Thyroid gland (tissue), 4 donors: ENCODE results near the gene HJV. TPM values are rescaled to one million over a fixed set of nuclear protein-coding genes. Genes with fewer than 3 reads are reported as not detected.
A peak's percentile ranks its signal among the peaks of the same experiment; 100 is the strongest.

Experiments used
- DNase-seq, 2 donors: peaks; one replicate each; pipeline ENCODE4 v3.0.0-alpha.2; 2019
- H3K27ac ChIP-seq, 3 donors: fragments of 200-600 bp; sonication (generic); 1 replicate in 2 of 3; 2 replicates in 1 of 3; pipeline ENCODE4 v1.5.1; 2016 to 2019; ENCODE audit warnings: mild to moderate bottlenecking in 1 of 3, moderate library complexity in 1 of 3
- H3K27me3 ChIP-seq: fragments of 200-600 bp; sonication (generic); one replicate; pipeline ENCODE4 v1.5.1; 2019
- H3K36me3 ChIP-seq, 2 donors: fragments of 200-600 bp; sonication (generic); one replicate each; pipeline ENCODE4 v1.5.1; 2016 to 2019
- H3K4me1 ChIP-seq, 2 donors: fragments of 200-600 bp; sonication (generic); one replicate each; pipeline ENCODE4 v1.5.1; 2017 to 2019
- H3K4me3 ChIP-seq, 3 donors: fragments of 200-600 bp; sonication (generic); replicated peaks in 1 of 3; 1 replicate in 2 of 3; 2 replicates in 1 of 3; pipeline ENCODE4 v1.5.1; 2016; ENCODE audit warnings: mild to moderate bottlenecking in 1 of 3
- H3K9me3 ChIP-seq: fragments of 200-600 bp; sonication (generic); one replicate; pipeline ENCODE4 v1.5.1; 2017
- POLR2A ChIP-seq, 2 donors: fragments of 450-650 bp; IDR thresholded peaks; one replicate each; pipeline ENCODE4 v1.6.1; 2017; ENCODE audit warnings: antibody characterized with exemption in 2 of 2, mild to moderate bottlenecking in 2 of 2, moderate library complexity in 1 of 2
- WGBS, 2 donors: methylation state at CpG; one replicate each; pipeline ENCODE4 v1.1.5; 2017; 5-methylcytosine and 5-hydroxymethylcytosine counted together
- intact Hi-C: fragments of 100-400 bp; cut with DNase I; formaldehyde crosslinking; loops from one replicate; pipeline ENCODE4 v1.15.1; 2023
- total RNA-seq, 4 donors: library from RNA; depleted of rRNA; stranded (reverse); fragments of >200 nt; gene quantifications; one replicate each; pipeline ENCODE4 v1.2.3, GENCODE V29; 2016
- TF ChIP-seq, protein P1 (sequence below), 6 experiments: fragments of 200-600 bp in 3 of 6; fragments of 450-650 bp in 3 of 6; sonication (generic) in 3 of 6; IDR thresholded peaks; one replicate each; pipeline ENCODE4 v1.5.1; 2016 to 2019; ENCODE audit warnings: antibody characterized with exemption in 6 of 6, mild to moderate bottlenecking in 2 of 6, inconsistent platforms in 1 of 6, moderate library complexity in 1 of 6

Gene HJV
- total RNA-seq, 4 donors from 2014 or later: not detected

GRCh38 chr1:145997016-145997717 is 24.4 kb downstream of the HJV start:
- peaks cover 36 to 40% of the 10 kb centered on the region in 2 donors for H3K36me3 ChIP-seq
- WGBS, 2 donors: 22 to 35% methylated on average over 12 of the region's 12 CpGs
- H3K9me3 ChIP-seq: no peaks in the 10 kb centered on the region
- H3K4me1 ChIP-seq: peaks cover 33 to 39% of the 10 kb centered on the region in 2 donors
- TF ChIP-seq, protein P1, sequence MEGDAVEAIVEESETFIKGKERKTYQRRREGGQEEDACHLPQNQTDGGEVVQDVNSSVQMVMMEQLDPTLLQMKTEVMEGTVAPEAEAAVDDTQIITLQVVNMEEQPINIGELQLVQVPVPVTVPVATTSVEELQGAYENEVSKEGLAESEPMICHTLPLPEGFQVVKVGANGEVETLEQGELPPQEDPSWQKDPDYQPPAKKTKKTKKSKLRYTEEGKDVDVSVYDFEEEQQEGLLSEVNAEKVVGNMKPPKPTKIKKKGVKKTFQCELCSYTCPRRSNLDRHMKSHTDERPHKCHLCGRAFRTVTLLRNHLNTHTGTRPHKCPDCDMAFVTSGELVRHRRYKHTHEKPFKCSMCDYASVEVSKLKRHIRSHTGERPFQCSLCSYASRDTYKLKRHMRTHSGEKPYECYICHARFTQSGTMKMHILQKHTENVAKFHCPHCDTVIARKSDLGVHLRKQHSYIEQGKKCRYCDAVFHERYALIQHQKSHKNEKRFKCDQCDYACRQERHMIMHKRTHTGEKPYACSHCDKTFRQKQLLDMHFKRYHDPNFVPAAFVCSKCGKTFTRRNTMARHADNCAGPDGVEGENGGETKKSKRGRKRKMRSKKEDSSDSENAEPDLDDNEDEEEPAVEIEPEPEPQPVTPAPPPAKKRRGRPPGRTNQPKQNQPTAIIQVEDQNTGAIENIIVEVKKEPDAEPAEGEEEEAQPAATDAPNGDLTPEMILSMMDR (IDR thresholded peaks at IDR 0.05): no peak
- no peak for TF ChIP-seq POLR2A (IDR thresholded peaks at IDR 0.05)
- DNase-seq: peak in 1 of 2 donors; percentile 34
- no peaks in the 10 kb centered on the region for H3K27me3 ChIP-seq
- peak overlapping the region; percentile 7 to 82 (median 63) for H3K4me3 ChIP-seq
- intact Hi-C loops: no loop called here
- peak overlapping the region; percentile 92 to 96 (median 94) for H3K27ac ChIP-seq

DNA sequence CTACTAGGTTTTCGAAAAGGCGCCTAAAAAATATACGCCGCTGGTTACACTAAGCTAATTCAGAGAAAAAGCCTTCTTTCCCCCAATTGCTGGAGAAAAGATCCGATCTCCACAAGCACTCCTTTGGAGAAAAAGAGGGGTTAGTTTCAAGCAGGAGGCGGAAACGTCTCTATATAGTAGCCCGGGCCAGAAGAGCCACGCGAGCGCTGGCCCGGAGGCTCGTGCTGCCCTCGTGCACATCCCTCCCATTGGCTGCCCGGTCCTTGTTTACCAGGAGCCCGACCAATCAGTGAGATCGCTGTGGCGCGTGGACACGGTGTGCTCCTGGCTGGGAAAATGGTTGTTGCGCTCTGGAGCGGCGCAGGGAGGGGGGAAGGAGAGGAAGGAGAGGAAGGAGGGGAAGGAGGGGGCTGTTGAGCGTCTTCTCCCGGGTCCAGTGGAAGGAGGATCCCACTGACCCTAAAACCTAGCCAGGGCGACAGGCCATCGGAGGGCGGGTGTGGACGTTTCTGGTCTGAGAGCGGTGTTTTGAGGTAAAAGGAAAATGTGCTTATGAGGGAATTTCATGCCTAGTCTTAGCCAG is 25.0 kb downstream of the HJV start, which contains the start of gene TXNIP:
TXNIP (minus strand) TSS at position 147 of the 583 bp plus-strand sequence. CDS start 313 bp downstream, outside the sequence.
- WGBS, 2 donors: 0 to 1% methylated on average over 25 to 30 of the region's 30 CpGs
- TF ChIP-seq, protein P1 (IDR thresholded peaks at IDR 0.05): no peak
- peak; percentile 90 to 99 for TF ChIP-seq POLR2A (IDR thresholded peaks at IDR 0.05)
- Histone ChIP-seq H3K4me1 (peaks cover 29 to 40% of the 10 kb centered on the region in 2 donors), H3K27me3 (no peaks in the 10 kb centered on the region), H3K36me3 (peaks cover 40 to 44% of the 10 kb centered on the region in 2 donors), H3K27ac (peak within 1 kb of the TSS; percentile 94 to 96 (median 95)), H3K9me3 (no peaks in the 10 kb centered on the region), H3K4me3 (peak within 1 kb of the TSS; percentile 31 to 97 (median 82))
- DNase-seq: peak; percentile 99
- intact Hi-C loops: no loop called here

DNA sequence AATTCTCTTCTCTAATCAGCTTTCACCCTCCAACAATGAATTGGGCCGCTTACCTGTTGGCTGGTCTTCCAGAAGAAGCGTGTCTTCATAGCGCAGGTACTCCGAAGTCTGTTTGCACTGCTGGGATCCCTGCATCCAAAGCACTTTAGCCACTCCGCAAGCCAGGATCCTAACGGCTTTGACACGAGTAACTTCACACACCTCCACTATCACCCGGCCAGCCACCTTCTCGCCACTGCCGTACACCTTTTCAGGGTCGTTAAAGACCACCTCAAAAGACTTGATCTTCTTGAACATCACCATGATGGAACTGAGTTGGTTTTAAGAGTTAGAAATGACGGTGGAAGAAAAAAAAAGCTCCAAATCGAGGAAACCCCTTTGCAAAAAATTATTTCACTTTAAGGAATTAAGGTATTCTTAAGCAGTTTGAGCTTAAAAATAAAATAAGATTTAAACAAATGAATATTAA is 25.5 kb downstream of the HJV start:
- Histone ChIP-seq H3K27me3 (no peaks in the 10 kb centered on the region), H3K27ac (peak overlapping the region; percentile 94 to 96 (median 95)), H3K4me1 (peaks cover 25 to 38% of the 10 kb centered on the region in 2 donors), H3K9me3 (no peaks in the 10 kb centered on the region), H3K36me3 (peaks cover 40 to 44% of the 10 kb centered on the region in 2 donors), H3K4me3 (peak overlapping the region; percentile 31 to 97 (median 82))
- 0% methylated on average over 13 of the region's 13 CpGs for WGBS, 2 donors
- intact Hi-C loops: no loop called here
- TF ChIP-seq POLR2A (IDR thresholded peaks at IDR 0.05): no peak
- DNase-seq: peak; percentile 12 to 22

- Histone ChIP-seq H3K4me1 (peaks cover 26 to 41% of the 10 kb centered on the region in 2 donors), H3K27ac (peak overlapping the region; percentile 94 to 96 (median 95)), H3K36me3 (peaks cover 40 to 44% of the 10 kb centered on the region in 2 donors), H3K9me3 (no peaks in the 10 kb centered on the region), H3K4me3 (peak overlapping the region; percentile 31 to 97 (median 82)), H3K27me3 (no peaks in the 10 kb centered on the region)
- TF ChIP-seq, protein P1 (IDR thresholded peaks at IDR 0.05): no peak
- no peak for TF ChIP-seq POLR2A (IDR thresholded peaks at IDR 0.05)
- 1 to 2% methylated on average over 8 of the region's 8 CpGs for WGBS, 2 donors
- peak in 1 of 2 donors; percentile 1 for DNase-seq
- intact Hi-C loops: no loop called here
These were observed 26.2 kb downstream of the HJV start for GRCh38 chr1:145995148-145995881.

DNA sequence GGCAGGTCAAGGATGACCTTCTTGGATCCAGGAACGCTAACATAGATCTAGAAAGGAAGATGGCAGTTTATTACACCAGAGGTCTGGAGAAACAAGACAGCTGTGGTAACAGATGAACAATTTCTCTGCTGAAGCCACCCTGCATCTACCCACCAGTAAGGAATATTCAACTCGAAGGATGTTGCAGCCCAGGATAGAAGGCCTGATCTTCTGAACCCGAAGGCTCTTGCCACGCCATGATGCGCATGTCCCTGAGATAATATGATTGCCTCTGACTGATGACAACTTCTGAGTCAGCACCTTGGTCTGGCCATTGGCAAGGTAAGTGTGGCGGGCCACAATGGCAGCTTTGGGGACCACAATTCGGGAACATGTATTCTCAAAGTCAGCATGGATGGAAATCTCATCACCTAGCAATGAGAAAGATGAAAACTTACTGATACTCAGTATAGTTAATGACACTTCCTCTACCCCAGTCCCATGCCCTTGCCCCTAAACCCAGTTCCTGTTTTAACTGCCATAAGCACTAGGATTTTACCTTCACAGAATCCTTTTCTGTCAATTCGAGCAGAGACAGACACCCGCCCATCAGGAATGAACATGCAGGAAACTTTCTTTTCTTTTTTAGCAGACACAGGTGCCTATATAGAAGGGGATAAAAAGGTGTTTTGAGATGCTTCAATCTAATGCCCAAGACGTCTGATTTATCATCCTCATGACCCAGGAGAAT is 27.0 kb downstream of the HJV start:
- Histone ChIP-seq H3K27ac (peak overlapping the region; percentile 94 to 96 (median 95)), H3K9me3 (no peaks in the 10 kb centered on the region), H3K36me3 (peaks cover 40 to 44% of the 10 kb centered on the region in 2 donors), H3K4me3 (peak overlapping the region; percentile 31 to 97 (median 82)), H3K4me1 (peaks cover 22 to 36% of the 10 kb centered on the region in 2 donors), H3K27me3 (no peaks in the 10 kb centered on the region)
- no peak for TF ChIP-seq POLR2A (IDR thresholded peaks at IDR 0.05)
- TF ChIP-seq, protein P1 (IDR thresholded peaks at IDR 0.05): no peak
- WGBS, 2 donors: 12 to 40% methylated on average over 10 of the region's 10 CpGs
- intact Hi-C loops: no loop called here
- DNase-seq: peak in 1 of 2 donors; percentile 8
